ENCODE measurements around the gene MAGEA3.

GRCh38 chrX:152656087-152656486 is 42.5 kb upstream of the MAGEA3 start:
- TF ChIP-seq, protein P1, sequence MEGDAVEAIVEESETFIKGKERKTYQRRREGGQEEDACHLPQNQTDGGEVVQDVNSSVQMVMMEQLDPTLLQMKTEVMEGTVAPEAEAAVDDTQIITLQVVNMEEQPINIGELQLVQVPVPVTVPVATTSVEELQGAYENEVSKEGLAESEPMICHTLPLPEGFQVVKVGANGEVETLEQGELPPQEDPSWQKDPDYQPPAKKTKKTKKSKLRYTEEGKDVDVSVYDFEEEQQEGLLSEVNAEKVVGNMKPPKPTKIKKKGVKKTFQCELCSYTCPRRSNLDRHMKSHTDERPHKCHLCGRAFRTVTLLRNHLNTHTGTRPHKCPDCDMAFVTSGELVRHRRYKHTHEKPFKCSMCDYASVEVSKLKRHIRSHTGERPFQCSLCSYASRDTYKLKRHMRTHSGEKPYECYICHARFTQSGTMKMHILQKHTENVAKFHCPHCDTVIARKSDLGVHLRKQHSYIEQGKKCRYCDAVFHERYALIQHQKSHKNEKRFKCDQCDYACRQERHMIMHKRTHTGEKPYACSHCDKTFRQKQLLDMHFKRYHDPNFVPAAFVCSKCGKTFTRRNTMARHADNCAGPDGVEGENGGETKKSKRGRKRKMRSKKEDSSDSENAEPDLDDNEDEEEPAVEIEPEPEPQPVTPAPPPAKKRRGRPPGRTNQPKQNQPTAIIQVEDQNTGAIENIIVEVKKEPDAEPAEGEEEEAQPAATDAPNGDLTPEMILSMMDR (IDR thresholded peaks at IDR 0.05), result no peak
- TF ChIP-seq POLR2A (IDR thresholded peaks at IDR 0.05) (no peak), EP300 (IDR thresholded peaks at IDR 0.05; ENCODE audit: low read depth) (no peak), POLR2AphosphoS5 (IDR thresholded peaks at IDR 0.05) (no peak)

Measured in transverse colon (tissue), 4 donors.